ENCODE data around the gene COX19. TPM values are rescaled to one million over a fixed set of nuclear protein-coding genes. Genes with fewer than 3 reads are reported as not detected.

COX19 gene
- total and polyA plus RNA-seq, 2 of the 13 experiments (the other 11 are each of a cell fraction or from before 2014, with no cell fraction given) = 11.5 to 21.7 TPM

- TF ChIP-seq ZNF235 (CRISPR knock-in tag; IDR thresholded peaks at IDR 0.05; ENCODE audit: borderline replicate concordance) (no peak), MBD4 (IDR thresholded peaks at IDR 0.05; ENCODE audit: borderline replicate concordance, low read length) (no peak), MAF1 (CRISPR knock-in tag; IDR thresholded peaks at IDR 0.05; ENCODE audit: borderline replicate concordance) (no peak), ZNF563 (CRISPR knock-in tag; IDR thresholded peaks at IDR 0.05) (no peak), HMG20A (CRISPR knock-in tag; IDR thresholded peaks at IDR 0.05; ENCODE audit: borderline replicate concordance) (no peak), ZNF816 (CRISPR knock-in tag; IDR thresholded peaks at IDR 0.05; ENCODE audit: borderline replicate concordance) (no peak), ZZZ3 (CRISPR knock-in tag; IDR thresholded peaks at IDR 0.05; ENCODE audit: borderline replicate concordance) (no peak), YY1 (IDR thresholded peaks at IDR 0.05; ENCODE audit: insufficient read depth, insufficient replicate concordance, low read depth, low read length) (no peak), NFAT5 (CRISPR knock-in tag; IDR thresholded peaks at IDR 0.05) (no peak), ZNF773 (CRISPR knock-in tag; IDR thresholded peaks at IDR 0.05; ENCODE audit: borderline replicate concordance) (no peak), ZNF512B (CRISPR knock-in tag; IDR thresholded peaks at IDR 0.05; ENCODE audit: borderline replicate concordance) (no peak), ZNF800 (CRISPR knock-in tag; IDR thresholded peaks at IDR 0.05) (peak; percentile 82; the same call in 1 of the 2 replicates), ZNF747 (CRISPR knock-in tag; IDR thresholded peaks at IDR 0.05; ENCODE audit: borderline replicate concordance) (no peak), ZSCAN21 (CRISPR knock-in tag; IDR thresholded peaks at IDR 0.05; ENCODE audit: borderline replicate concordance) (no peak), ZNF251 (CRISPR knock-in tag; IDR thresholded peaks at IDR 0.05) (no peak), ZFP36L2 (CRISPR knock-in tag; IDR thresholded peaks at IDR 0.05) (no peak), ZFP1 (CRISPR knock-in tag; IDR thresholded peaks at IDR 0.05) (no peak), SALL1 (CRISPR knock-in tag; IDR thresholded peaks at IDR 0.05) (peak; percentile 30), RXRA (CRISPR knock-in tag; IDR thresholded peaks at IDR 0.05) (no peak), ZNF205 (CRISPR knock-in tag; IDR thresholded peaks at IDR 0.05) (no peak)
Measured at GRCh38 chr7:953547-954327, 21.6 kb downstream of the COX19 start (continued).
